DMS153 (cell line): Measurements from ENCODE around the gene ACCSL.

Source experiments
- DNase-seq: peaks from one replicate; lab custom pipeline; 2025; lab: John Stamatoyannopoulos, UW

Gene ACCSL

GRCh38 chr11:44097821-44098220 lies 50.0 kb downstream of the ACCSL start:
- no peak for DNase-seq

- no peak for DNase-seq
Measured at GRCh38 chr11:44101098-44101497, 53.3 kb downstream of the ACCSL start.

GRCh38 chr11:44104481-44105294 lies 56.9 kb downstream of the ACCSL start:
- DNase-seq, result no peak

- no peak for DNase-seq
Measured at GRCh38 chr11:44108260-44108659, 60.5 kb downstream of the ACCSL start.
